LoVo (cell line): ENCODE results near the gene PRELP.

Experiments used
- DNase-seq: peaks from one replicate; pipeline ENCODE4 v3.0.0-alpha.2; 2016; ENCODE audit warnings: low spot score

The PRELP gene

DNA sequence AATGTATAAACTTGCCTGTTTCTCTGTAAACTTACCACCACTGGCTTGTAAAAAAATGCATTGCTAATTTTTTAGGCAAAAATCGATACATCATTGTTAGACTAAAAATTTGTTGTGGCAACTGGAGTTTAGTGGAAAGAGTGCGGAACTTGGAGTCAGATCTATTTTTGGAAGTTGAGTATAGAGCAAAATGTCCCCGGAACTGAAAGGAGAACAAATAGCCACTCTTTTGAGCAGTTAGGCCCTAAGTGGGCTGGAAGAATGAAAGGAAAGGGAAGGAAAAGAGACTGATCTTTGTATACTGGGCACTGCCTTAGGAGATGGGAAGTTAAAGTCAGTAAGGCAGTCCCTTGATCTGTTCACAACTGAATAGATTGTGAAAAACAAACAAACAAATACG is 48.5 kb downstream of the PRELP start:
- no peak for DNase-seq

DNA sequence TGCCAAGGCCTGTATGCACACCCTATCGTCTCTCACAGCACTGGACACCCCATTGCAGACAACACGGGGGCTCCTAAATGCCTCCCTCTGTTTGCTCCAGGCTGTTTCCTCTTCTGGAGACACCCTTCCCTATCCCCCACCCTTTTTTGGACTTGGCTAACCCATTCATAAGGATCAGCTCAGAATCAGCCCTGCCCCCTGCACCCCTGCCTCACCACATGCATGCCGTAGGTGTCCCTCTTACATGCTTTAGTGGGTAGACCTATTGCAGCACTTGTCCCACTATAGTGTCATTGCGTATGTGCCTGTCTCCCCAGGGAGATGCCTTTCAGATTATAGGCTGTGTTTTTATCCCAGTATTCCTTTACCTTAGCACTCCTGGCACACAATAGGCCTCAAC is 49.2 kb downstream of the PRELP start:
- no peak for DNase-seq

DNA sequence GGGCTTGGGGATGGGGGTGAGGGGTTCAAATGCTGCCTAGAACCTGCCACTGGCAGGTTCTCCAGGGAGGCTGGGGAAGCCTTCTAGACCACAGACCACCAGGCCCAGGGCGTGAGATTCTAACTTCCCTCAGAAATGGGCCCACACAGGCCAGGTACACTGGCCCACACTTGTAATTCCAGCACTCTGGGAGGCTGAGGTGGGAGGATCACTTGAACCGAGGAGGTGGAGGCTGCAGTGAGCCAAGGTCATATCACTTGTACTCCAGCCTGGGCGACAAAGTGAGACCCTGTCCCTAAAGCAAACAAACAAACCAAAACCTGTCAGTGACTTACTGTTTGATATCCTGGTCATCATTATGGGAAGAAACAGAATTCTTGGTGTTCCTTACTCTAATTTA is 50.1 kb downstream of the PRELP start:
- DNase-seq: no peak

DNA sequence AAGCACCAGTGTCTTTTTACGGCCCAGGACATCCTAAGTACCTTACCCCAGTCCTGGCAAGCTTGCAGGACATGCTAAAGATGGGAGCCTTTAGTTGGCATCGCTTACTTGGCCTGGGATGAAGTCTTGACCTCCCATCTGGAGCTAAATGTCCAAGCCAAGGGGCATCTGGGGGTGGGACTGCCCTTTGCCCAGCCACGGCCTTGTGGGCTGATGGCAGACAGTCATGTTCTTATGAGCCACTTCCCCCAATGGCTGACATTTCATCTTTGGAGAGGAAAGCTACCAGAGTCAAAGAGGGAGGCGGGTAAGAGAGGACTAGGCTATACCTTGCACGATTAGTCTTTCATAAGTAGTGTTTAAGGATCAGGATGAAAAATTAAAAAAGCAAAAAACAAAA is 50.5 kb downstream of the PRELP start:
- DNase-seq: no peak

DNA sequence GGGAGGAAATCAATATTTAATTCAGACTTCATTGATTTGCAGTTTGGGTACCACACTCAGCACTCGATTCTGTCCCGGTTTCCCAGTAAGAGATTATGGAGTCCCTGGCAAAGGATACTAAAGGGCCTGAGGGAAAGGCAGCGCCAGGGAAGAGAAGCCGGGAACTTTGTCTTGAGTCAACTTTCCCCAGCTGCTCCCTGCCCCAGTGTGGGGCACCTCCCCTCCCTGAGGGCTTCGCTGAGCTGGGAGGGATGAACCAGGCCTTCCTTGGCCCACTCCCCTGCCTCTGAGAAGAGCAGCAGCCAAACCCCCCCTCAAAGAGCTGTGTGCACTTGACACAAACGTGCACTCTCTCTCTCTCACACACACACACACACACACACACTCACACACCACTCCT is 51.0 kb downstream of the PRELP start:
- DNase-seq: no peak

DNA sequence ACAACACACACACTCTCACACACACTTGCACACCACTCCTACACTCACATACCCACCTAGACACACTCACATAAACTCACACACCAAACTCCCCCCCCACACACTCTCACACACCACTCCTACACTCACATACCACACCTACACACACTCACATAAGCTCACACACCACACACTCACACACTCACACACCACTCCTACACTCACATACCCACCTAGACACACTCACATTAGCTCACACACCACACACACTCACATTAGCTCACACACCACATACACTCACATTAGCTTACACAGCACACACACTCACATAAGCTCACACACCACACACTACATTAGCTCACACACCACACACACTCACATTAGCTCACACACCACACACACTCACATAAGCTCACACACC is 51.4 kb downstream of the PRELP start:
- no peak for DNase-seq

DNA sequence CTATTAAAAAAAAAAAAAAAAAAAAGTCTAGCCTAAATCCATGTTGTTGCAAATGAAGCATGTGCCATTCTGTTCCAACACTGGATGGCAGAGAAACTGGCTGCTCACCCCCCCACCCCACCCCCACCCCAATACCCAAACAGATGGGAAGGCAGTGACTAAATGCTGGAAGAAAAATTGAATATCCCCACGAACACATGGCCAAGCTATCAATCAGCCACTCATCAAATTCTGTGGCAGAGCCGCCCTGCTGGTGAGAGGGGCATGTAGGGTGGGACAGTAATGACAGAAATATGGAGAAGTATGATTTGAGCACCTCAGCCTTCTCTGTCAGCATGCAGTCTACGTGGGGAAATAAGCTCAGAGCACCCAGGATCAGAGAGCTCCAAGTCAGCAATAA is 52.5 kb downstream of the PRELP start:
- DNase-seq: no peak

DNA sequence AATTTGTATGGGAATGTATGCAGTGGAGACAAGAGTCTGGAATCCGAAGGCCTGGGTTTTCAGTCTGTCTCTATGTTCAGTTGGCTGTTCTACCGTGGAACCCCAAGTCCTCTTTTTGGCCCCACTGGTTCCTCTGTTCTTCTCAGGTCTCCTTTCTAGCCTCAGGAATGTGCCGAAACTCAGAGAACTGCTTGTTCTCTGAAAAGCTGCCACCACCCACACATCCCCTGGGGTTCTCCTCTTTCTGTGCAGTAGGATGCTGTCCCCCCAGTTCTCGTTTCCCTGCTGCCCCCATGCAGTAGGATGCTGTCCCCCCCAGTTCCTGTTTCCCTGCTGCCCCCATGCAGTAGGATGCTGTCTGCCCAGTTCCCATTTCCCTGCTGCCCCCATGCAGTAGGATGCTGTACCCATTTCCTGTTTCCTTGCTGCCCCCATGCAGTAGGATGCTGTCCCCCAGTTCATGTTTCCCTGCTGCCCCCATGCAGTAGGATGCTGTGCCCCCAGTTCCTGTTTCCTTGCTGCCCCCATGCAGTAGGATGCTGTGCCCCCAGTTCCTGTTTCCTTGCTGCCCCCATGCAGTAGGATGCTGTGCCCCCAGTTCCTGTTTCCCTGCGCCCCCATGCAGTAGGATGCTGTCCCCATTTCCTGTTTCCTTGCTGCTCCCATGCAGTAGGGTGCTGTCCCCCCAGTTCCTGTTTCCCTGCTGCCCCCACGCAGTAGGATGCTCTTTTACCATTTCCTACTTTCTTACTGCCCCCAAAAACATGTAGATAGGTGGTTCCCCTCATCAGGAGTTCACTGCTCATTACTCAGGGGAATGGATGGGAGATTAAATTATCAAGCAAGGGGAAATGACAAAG is 53.6 kb downstream of the PRELP start:
- DNase-seq: no peak

DNA sequence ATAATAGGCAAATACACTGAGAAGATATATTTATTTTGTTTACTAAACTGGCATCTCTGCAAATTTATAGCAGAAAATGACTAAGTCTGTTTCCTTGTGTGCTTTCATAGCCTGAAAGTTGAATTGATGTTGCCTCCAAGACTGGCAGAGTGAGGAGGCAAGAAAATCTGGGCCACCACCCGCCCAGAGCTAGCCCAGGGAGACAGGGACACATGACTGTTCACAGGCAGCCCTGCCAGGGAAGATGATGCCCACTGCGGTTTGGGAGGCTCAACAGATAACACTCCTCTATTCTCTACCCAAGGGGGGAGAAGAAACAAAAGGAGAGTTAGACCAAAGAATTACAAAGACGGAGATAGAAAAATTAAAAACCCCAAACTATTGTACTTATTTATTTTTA is 55.5 kb downstream of the PRELP start:
- DNase-seq: no peak

DNA sequence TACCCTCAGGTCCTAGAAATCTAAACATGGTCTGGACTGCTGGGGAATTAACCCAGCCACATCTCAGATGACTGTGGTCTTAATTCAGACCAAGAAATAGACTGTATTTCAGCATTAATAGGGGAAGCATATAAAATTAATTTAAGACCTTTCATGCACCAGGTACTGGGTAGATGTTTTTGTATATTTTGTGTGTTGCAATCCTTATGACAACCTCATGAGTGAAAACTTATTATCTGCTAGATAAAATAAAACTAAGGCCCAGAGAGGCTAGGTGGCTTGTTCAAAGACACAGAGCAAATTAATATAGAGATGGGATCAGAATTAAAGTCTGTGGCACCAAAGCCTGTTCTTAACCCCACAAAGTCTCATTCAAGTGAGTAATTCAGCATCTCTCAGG is 58.4 kb downstream of the PRELP start:
- DNase-seq: no peak

DNA sequence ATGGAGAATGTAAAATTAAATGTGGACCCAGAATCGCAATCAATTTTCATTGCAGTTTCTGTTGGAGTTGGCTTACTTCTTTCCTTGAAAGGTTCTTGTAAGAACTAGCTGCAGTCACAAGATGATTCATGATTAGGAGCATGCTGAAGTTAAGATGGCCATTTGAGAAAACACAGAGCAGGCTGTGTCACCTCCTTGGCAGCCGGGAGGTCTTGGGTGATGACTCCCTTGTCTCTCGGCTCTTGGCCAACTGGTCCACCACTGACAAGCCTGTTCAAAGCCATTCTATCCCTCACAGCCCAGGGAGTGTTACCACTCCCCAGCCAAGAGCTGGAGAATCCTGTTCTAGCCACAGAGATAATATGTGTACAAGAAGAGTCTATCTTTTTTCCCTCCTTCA is 58.9 kb downstream of the PRELP start:
- peak; percentile 65 for DNase-seq

DNA sequence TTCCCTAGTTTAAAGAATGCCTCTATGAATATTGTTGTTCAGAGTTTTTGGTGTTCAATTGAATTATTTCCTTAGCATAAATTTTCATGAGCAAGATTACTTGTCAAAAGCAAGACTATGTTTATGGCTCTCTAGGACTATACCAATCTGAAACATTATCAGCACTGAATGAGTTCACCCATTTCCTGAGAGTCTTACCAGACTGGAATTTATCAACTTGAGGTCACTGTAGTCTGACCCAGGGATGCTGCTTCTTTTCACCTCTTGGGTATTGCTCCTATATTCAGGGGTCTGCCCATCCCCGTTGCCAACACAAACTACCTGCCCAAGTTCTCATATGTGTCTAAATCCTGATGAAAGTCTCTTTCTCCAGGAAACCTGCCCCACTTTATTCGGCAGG is 61.0 kb downstream of the PRELP start:
- DNase-seq: no peak

DNA sequence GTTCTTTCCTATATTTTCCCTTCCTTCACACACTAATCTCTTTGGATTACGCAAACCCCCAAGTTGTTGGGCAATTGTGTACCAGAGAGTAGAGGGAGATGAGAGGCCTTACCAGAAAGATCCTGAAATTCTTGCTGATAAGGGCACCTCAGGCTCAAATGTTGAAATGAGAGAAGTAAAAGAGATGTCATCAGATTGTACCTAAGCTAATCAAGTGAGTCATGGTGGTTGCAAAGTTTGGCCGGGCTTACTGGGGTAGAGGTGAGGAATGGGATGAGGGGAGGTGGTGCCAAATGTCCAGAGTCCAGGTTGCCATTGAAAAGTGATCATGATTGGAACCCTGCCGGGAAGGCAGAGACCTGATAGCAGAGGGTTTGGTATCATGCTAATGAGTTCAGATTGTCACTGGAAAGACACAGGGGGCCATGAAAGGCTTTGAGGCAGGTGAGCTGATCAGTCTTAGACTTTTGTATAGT is 61.4 kb downstream of the PRELP start:
- peak; percentile 73 for DNase-seq

DNA sequence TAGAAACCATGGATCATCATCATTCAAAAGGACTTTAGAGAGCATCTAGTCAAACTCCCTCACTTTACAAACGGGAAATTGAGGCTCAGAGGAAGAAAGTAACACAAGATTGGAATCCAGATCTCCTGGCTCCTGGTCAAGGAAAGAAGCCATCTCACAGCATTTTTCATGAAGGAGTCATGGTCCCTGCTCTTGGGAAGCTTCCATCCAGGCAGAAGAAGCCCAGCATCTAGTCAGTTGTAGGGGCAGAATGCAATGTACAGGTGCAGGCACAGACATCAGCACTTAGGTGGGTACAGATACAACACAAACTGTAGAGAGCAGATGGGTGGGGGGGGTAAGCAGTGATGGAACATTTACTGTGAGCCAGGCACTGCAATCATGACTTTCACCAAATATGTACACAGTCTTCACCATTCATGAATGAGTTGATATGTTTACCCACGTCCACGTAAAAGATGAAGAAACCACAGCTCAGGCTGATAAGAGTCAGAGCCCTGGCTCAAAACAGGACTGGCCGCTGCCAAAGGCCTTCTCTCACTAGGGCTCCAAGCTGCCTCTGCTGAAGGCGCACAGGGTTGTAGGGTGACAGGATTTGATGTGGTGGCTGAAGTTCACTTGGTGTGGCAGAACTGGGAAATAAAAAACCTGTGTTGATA is 62.3 kb downstream of the PRELP start:
- no peak for DNase-seq

DNA sequence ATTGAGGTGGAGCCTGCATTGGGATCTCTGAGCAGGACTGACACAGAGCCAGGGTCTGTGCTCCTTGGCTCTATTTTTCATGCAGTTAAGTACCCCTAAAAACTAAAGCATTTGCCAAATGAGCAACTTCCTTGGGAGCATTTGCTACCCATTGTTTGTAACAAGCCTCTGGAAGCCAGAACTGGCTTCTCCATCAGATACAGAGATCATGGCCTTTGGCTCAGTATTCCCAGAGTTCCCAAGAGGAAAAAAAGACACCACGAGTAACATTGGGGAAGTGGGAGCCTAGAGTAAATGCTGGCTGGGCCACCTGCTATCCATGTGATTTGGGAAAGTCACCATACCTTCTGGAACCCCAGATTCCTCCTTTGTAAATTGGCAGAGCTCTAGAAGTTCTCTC is 63.1 kb downstream of the PRELP start:
- no peak for DNase-seq

DNA sequence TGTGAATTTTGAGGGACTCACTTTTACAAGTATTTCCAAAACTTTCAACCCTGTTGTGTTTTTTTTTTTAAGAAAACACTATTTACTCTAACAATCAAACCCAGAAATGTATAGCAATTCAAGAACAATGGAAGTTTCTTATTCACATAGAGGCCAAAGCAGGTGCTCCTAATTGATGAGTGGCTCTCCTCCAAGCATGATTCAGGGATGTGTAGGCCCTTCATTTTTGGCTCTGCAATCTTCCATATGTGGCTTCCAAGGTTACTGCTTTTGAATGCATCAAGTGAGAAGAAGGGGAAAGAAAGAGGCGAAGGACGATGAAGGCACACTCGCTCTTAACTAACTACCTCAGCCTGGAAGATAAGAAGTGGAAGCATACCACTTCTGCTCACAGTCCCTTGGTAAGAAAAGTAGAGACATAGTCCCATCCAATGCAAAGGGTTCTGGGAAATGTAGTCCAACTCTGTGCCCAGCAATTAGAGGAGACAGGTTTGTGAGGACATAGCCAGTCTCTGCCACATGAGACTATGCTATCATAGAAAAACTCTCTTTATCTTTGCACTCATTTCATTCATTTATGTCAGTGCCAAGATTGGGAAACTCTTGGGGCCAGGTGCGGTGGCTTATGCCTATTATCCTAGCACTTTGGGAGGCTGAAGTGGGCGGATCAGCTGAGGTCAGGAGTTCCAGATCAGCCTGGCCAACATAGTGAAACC is 64.4 kb downstream of the PRELP start:
- DNase-seq: no peak
